Left colon (tissue), 2 donors: Measurements from ENCODE around the gene MARK2. TPM values are rescaled to one million over a fixed set of nuclear protein-coding genes. Genes with fewer than 3 reads are reported as not detected.

Experiments used
- ATAC-seq: fragments of 200-7000 bp; cut with Tn5 transposase; one replicate; pipeline ENCODE4 v1.9.1; 2020; ENCODE audit warnings: mild to moderate bottlenecking, moderate library complexity
- DNase-seq, 2 donors: peaks; one replicate each; pipeline ENCODE4 v3.0.0-alpha.2; 2020
- intact Hi-C, 2 donors: fragments of 100-400 bp; cut with DNase I in 1 of 2; cut with micrococcal nuclease in 1 of 2; formaldehyde crosslinking; loops; one replicate each; pipeline versions ENCODE4 v1.11.2 to v1.14.0; 2022; cut with DNase I, micrococcal nuclease
- total RNA-seq, 2 donors: library from RNA; stranded (reverse); fragmentation: NEBNext Ultra II Directional; extraction: Animal tissue kit (Norgen Biotek cat#: 25700); gene quantifications; one replicate each; pipeline ENCODE4 v1.2.1, GENCODE V29; 2021
- donor health status: DM: no; HTN: no; CAD: no.
- donor health status: DM: yes; HTN: yes; CAD: no.

The MARK2 gene
- total RNA-seq, 2 donors from 2014 or later: 91.8 to 100 TPM

- ATAC-seq: no peak
- peak; percentile 66 to 71 for DNase-seq
- intact Hi-C loops: no loop called here
Observed at GRCh38 chr11:63915961-63916836, 77.3 kb downstream of the MARK2 start.

- DNase-seq: peak; percentile 78 to 83
- peak; percentile 30 for ATAC-seq
Observed at GRCh38 chr11:63916837-63917691, 78.2 kb downstream of the MARK2 start, which contains the start of gene RCOR2. Gene RCOR2, minus strand, starts transcription at chr11:63917164. Its CDS starts 708 bp downstream, at chr11:63916456.

GRCh38 chr11:63917692-63918506 lies 79.0 kb downstream of the MARK2 start:
- intact Hi-C loops: no loop called here
- peak; percentile 31 for ATAC-seq
- peak; percentile 74 to 77 for DNase-seq

More at GRCh38 chr11:63916837-63917691, 78.2 kb downstream of the MARK2 start, which contains the start of gene RCOR2:
- intact Hi-C loops: no loop called here

GRCh38 chr11:63918507-63919191 lies 79.7 kb downstream of the MARK2 start:
- intact Hi-C loops: no loop called here
- ATAC-seq (peak; percentile 6), DNase-seq (peak in 1 of 2 donors; percentile 36)

- DNase-seq (peak; percentile 67 to 70), ATAC-seq (peak; percentile 43)
- intact Hi-C loops: no loop called here
Observed at GRCh38 chr11:63919267-63920125, 80.6 kb downstream of the MARK2 start.

GRCh38 chr11:63920126-63920938 lies 81.4 kb downstream of the MARK2 start:
- ATAC-seq: peak; percentile 77
- peak; percentile 84 to 91 for DNase-seq
- intact Hi-C loops: no loop called here

GRCh38 chr11:63920939-63921417 lies 82.1 kb downstream of the MARK2 start:
- DNase-seq (peak in 1 of 2 donors; percentile 44), ATAC-seq (no peak)
- intact Hi-C loops: no loop called here

- no peak for DNase-seq
- no peak for ATAC-seq
- intact Hi-C loops: no loop called here
Observed at GRCh38 chr11:63922673-63923192, 83.8 kb downstream of the MARK2 start.

GRCh38 chr11:63923319-63923718 lies 84.4 kb downstream of the MARK2 start:
- no peak for ATAC-seq
- intact Hi-C loops: no loop called here
- no peak for DNase-seq

- intact Hi-C loops: no loop called here
- ATAC-seq (no peak), DNase-seq (no peak)
Observed at GRCh38 chr11:63929616-63930015, 90.7 kb downstream of the MARK2 start.

- intact Hi-C loops: no loop called here
- DNase-seq (no peak), ATAC-seq (no peak)
Observed at GRCh38 chr11:63931045-63931444, 92.1 kb downstream of the MARK2 start.

- no peak for DNase-seq
Observed at GRCh38 chr11:63931876-63932275, 93.0 kb downstream of the MARK2 start.

GRCh38 chr11:63933459-63933858 lies 94.5 kb downstream of the MARK2 start:
- DNase-seq (no peak), ATAC-seq (no peak)
- intact Hi-C loops: no loop called here

More at GRCh38 chr11:63931876-63932275, 93.0 kb downstream of the MARK2 start:
- intact Hi-C loops: no loop called here
- no peak for ATAC-seq

GRCh38 chr11:63937713-63938478 lies 99.0 kb downstream of the MARK2 start:
- DNase-seq (peak; percentile 46 to 54), ATAC-seq (peak; percentile 7)
- intact Hi-C loops: no loop called here
